ENCODE data around the gene SDK2. TPM values are rescaled to one million over a fixed set of nuclear protein-coding genes. Genes with fewer than 3 reads are reported as not detected.
A peak's percentile ranks its signal among the peaks of the same experiment; 100 is the strongest.

The SDK2 gene
- total and polyA plus RNA-seq, 9 of the 15 experiments (the other 6 are each of a cell fraction or from before 2014, with no cell fraction given), result 0.04 TPM; not detected in 8

DNA sequence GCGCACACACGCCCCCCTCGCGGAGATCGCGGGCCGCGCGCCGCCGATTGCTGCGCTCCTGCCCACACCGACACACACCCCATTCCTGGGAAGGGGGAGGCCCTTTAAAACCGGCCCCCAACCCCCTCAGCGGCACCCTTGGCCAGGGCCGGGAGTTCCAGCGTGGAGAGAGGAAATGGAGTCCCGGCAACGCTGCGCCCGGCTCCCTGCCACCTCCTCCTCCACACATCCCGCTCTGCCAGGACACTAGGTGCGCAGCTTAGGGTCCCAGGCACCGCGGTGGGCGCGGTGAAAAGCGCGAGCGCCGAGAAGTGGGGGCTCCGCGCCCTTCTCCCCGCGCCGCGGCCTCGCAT is 332.8 kb downstream of the SDK2 start (continued):
- TF ChIP-seq, protein P1, sequence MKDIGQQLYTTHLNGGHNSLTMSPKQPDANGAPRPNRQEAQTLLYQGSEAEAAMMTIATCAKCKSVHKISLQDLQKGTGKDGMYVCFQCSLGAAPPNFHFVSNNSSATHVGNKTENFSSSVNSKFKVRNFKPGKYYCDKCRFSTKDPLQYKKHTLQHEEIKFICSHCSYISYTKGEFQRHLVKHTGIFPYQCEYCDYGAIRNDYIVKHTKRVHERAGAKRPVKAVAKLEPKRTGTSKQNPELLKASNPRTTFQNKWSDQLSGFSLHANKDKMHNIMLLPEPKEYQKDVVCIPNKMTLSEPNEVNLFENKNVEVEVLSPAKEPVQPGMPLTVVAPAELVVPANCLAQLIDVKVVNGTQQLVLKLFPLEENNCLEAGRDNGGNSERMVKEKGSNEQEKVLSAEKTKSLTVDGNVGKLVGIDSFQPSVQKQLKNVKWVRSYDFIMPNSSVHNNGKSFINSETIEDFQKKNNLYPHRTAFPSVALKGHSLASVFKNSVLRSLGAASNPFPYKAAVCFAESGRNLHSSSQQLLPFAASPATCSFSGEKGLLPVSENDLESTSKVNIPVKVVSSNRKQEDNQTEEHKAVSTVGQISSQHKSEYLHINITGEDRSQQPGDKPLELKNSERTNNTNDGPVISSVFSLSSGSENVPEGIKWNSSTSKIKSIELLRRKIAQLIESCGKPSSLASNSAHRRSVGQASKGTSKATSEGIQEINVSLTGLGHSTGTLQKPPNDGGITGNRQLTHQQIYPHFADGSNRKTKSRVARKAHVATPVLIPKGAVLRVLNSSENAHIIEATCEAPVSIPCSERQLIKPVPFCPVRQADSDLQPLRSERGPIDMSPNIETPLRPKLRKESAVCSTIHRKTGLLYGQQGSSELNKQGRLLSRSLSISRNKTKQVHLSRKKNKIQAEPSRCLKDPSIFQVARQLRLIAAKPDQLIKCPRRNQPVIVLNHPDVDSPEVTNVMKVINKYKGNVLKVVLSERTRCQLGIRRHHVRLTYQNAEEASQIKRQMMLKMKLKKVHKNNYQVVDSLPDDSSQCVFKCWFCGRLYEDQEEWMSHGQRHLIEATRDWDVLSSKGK (CRISPR knock-in tag; IDR thresholded peaks at IDR 0.05), result no peak
- no peak for TF ChIP-seq NFYB (IDR thresholded peaks at IDR 0.05; ENCODE audit: extremely low read depth, insufficient read length)
- TF ChIP-seq ZNF408 (CRISPR knock-in tag; IDR thresholded peaks at IDR 0.05; ENCODE audit: low read depth), result no peak
- peak; percentile 8 for TF ChIP-seq BRD9 (IDR thresholded peaks at IDR 0.05; ENCODE audit: low read depth, partially characterized antibody)
- TF ChIP-seq CBX8 (IDR thresholded peaks at IDR 0.05; ENCODE audit: borderline replicate concordance, extremely low read depth, low read depth, low read length, poor library complexity, severe bottlenecking), result no peak
- no peak for TF ChIP-seq GTF2E2 (tag; IDR thresholded peaks at IDR 0.05)
- no peak for TF ChIP-seq NCOA6 (IDR thresholded peaks at IDR 0.05)
- TF ChIP-seq GABPA (tag; conservative IDR thresholded peaks at IDR 0.05; ENCODE audit: low read depth), result no peak
- TF ChIP-seq, protein P2, sequence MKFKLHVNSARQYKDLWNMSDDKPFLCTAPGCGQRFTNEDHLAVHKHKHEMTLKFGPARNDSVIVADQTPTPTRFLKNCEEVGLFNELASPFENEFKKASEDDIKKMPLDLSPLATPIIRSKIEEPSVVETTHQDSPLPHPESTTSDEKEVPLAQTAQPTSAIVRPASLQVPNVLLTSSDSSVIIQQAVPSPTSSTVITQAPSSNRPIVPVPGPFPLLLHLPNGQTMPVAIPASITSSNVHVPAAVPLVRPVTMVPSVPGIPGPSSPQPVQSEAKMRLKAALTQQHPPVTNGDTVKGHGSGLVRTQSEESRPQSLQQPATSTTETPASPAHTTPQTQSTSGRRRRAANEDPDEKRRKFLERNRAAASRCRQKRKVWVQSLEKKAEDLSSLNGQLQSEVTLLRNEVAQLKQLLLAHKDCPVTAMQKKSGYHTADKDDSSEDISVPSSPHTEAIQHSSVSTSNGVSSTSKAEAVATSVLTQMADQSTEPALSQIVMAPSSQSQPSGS (CRISPR knock-in tag; IDR thresholded peaks at IDR 0.05), result 0 out of 2 replicates have a peak, but pooled peaks have one; percentile 23
- TF ChIP-seq, protein P3, sequence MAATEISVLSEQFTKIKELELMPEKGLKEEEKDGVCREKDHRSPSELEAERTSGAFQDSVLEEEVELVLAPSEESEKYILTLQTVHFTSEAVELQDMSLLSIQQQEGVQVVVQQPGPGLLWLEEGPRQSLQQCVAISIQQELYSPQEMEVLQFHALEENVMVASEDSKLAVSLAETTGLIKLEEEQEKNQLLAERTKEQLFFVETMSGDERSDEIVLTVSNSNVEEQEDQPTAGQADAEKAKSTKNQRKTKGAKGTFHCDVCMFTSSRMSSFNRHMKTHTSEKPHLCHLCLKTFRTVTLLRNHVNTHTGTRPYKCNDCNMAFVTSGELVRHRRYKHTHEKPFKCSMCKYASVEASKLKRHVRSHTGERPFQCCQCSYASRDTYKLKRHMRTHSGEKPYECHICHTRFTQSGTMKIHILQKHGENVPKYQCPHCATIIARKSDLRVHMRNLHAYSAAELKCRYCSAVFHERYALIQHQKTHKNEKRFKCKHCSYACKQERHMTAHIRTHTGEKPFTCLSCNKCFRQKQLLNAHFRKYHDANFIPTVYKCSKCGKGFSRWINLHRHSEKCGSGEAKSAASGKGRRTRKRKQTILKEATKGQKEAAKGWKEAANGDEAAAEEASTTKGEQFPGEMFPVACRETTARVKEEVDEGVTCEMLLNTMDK (IDR thresholded peaks at IDR 0.05; ENCODE audit: borderline replicate concordance, insufficient read depth, low read depth, low read length, poor library complexity, severe bottlenecking), result no peak
- peak; percentile 80 for TF ChIP-seq TGIF2 (CRISPR knock-in tag; IDR thresholded peaks at IDR 0.05)
- 0 out of 2 replicates have a peak, but pooled peaks have one; percentile 52 for TF ChIP-seq FOXP1 (CRISPR knock-in tag; IDR thresholded peaks at IDR 0.05)
- TF ChIP-seq NR2C2 (CRISPR knock-in tag; IDR thresholded peaks at IDR 0.05), result 0 out of 2 replicates have a peak, but pooled peaks have one; percentile 23
- no peak for TF ChIP-seq NR2C2 (tag; IDR thresholded peaks at IDR 0.05)
- TF ChIP-seq SRSF9 (IDR thresholded peaks at IDR 0.05; ENCODE audit: borderline replicate concordance, low read depth, low read length), result no peak
- TF ChIP-seq, protein P4, sequence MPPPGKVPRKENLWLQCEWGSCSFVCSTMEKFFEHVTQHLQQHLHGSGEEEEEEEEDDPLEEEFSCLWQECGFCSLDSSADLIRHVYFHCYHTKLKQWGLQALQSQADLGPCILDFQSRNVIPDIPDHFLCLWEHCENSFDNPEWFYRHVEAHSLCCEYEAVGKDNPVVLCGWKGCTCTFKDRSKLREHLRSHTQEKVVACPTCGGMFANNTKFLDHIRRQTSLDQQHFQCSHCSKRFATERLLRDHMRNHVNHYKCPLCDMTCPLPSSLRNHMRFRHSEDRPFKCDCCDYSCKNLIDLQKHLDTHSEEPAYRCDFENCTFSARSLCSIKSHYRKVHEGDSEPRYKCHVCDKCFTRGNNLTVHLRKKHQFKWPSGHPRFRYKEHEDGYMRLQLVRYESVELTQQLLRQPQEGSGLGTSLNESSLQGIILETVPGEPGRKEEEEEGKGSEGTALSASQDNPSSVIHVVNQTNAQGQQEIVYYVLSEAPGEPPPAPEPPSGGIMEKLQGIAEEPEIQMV (tag; conservative IDR thresholded peaks at IDR 0.05; ENCODE audit: low read depth), result no peak
- no peak for TF ChIP-seq NCOA4 (IDR thresholded peaks at IDR 0.05; ENCODE audit: partially characterized antibody)
- TF ChIP-seq NR1H2 (CRISPR knock-in tag; IDR thresholded peaks at IDR 0.05), result no peak
- TF ChIP-seq KLF10 (CRISPR knock-in tag; IDR thresholded peaks at IDR 0.05), result no peak
- no peak for TF ChIP-seq NFXL1 (CRISPR knock-in tag; IDR thresholded peaks at IDR 0.05)
- no peak for TF ChIP-seq ZC3H8 (IDR thresholded peaks at IDR 0.05)

Measured in K562 (cell line).